Body of pancreas (tissue), 4 donors: ENCODE data around the gene PLS1.
"Not testable (repeated sequence)": the region's sequence is repeated elsewhere in the genome, so short reads cannot be mapped to it uniquely, and the experiment has no call there.

Source experiments
- CTCF ChIP-seq, 7 experiments: fragments of 450-650 bp in 4 of 7; fragments of 200-600 bp in 3 of 7; sonication (generic) in 3 of 7; IDR thresholded peaks; one replicate each; pipeline ENCODE4 v1.5.1; 2016 to 2019; ENCODE audit warnings: antibody characterized with exemption in 7 of 7
- POLR2A ChIP-seq, 3 donors: fragments of 450-650 bp; IDR thresholded peaks; one replicate each; pipeline ENCODE4 v1.6.1; 2016; ENCODE audit warnings: antibody characterized with exemption in 3 of 3, mild to moderate bottlenecking in 2 of 3

- TF ChIP-seq CTCF, POLR2A (IDR thresholded peaks at IDR 0.05): not testable (repeated sequence)
Measured at GRCh38 chr3:142752605-142753004, 156.4 kb downstream of the PLS1 start.
